GM21825 (cell line): ENCODE measurements around the gene TAF5.
"Not testable (repeated sequence)": the region's sequence is repeated elsewhere in the genome, so short reads cannot be mapped to it uniquely, and the experiment has no call there.

Experiments used
- ATAC-seq: cut with Tn5 transposase; IDR thresholded peaks from one replicate; pipeline ENCODE4 v1.9.1; 2021; ENCODE audit warnings: mild to moderate bottlenecking, moderate library complexity; ENCODE audit not compliant: unreplicated experiment

The TAF5 gene

GRCh38 chr10:103367782-103368518 lies at the start of gene TAF5:
TAF5 (plus strand) TSS chr10:103367976; CDS start chr10:103367990, 14 bp downstream.
- peak; percentile 58 for ATAC-seq

- no peak for ATAC-seq
Measured at GRCh38 chr10:103327906-103328305, 39.9 kb upstream of the TAF5 start.

DNA sequence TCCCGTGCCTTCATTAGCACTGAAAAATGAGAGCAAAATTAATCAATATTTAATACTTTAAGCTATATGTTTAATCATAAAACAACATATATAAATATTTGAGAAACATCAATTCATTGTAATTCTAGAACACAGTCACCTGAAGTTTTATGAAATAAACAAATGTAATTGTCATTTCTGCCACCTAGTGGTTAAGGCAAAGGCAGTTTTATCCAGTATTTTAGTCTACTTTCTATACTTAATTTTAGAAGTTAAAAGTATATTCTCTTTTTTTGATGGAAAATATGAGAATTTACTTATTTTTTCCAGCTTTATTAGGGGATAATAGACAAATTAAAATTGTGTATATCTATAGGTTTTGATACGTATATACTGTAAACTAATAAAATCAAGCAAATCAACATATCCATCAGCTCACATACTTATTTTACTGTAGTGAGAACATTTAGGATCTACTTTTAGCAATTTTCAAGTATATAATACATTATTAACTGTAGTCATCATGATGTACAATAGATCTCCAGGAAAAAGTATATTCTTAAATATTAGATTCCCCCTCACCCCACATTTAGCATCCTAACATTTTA lies 33.7 kb upstream of the TAF5 start:
- ATAC-seq: no peak

DNA sequence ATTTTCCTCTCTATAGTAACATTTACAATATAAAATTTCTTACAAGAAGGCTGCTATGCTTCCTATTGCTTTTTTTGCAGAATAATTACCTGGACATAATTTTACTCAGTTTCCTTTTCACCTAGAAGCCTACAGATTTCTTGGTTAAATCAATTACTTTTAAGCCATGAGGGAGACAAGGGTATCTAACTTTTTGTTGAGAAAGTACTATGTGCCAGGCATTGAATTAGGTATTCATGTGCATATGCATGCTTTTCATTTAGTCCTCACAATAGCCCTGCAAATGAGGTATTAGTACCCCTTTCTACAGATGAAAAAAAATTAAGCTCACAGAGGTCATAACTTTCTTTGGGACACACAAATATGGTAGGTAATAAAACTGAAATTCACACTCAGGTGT lies 33.2 kb upstream of the TAF5 start:
- no peak for ATAC-seq

- no peak for ATAC-seq
Measured at GRCh38 chr10:103336370-103336769, 31.4 kb upstream of the TAF5 start.

- ATAC-seq: peak; percentile 15
Measured at GRCh38 chr10:103350175-103350516, 17.6 kb upstream of the TAF5 start.

DNA sequence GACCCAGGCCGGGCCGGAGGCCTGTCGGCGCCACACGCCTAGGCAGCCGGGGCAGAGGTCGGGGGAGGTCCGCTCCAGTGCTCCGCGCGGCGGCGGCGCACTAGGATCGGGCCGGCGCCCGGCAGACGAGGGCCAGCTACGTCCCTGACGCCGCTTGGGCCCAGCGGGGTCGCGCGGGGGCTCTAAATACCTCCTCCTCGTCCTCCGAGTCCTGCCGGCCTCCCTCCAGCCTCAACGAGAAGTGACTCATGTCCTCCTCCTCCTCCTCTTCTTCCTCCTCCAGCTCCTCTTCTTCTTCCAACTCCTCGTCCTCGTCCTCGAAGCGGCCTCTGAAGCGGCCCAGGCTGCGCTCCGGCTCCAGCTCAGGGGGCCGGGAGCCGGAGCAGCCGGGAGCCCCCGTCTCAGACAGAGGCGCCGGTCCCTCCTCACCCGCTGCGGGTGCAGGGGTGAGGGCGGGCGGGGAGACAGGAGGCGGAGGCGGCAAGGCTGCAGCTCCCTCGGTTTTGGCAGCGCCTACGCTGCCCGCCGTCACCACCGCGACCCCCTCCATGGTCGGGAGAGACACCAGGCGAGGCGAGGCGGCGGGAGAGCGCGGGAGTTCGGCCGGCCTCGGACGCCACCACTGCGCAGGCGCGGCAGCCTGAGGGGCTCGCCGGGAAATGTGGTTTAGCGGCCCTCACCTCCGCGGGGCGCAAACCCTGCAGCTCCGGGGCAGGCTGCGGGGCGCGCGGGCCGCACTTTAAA lies 17.1 kb upstream of the TAF5 start, which contains the start of gene PCGF6:
Gene PCGF6, minus strand, starts transcription at position 624 of the 744 bp plus-strand sequence. Its CDS starts 74 bp downstream, at position 550.
- peak; percentile 78 for ATAC-seq

DNA sequence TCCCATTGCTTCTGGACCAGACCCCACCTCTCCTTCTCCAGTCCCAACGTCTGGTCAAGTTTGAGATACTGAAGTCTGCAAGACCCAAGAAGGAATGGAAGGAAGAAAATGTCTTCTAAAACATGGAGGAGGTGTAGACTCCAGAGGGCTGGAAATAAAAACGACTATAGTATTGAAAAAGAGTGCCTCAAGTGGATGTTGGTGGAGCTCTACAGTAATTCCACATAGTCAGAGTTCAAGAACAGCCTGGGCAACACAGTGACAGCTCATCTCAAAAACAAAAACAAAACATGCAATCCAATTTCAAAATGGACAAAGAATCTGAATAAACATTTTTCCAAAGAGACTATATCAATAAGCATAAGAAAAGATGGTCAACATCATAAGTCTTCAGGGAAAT lies 14.5 kb upstream of the TAF5 start:
- ATAC-seq: no peak

DNA sequence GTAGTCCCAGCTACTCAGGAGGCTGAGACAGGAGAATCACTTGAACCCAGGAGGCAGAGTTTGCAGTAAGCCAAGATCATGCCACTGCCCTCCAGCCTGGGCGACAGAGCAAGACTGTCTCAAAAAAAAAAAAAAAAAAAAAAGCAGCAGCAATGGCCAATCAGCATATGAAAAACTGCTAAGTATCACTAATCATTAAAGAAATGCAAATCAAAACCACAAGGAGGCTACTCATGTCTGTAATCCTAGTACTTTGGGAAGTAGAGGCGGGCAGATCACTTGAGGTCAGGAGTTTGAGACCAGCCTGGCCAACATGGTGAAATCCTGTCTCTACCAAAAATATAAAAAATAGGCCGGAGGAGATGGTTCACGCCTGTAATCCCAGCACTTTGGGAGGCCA lies 13.2 kb upstream of the TAF5 start:
- not testable (repeated sequence) for ATAC-seq

DNA sequence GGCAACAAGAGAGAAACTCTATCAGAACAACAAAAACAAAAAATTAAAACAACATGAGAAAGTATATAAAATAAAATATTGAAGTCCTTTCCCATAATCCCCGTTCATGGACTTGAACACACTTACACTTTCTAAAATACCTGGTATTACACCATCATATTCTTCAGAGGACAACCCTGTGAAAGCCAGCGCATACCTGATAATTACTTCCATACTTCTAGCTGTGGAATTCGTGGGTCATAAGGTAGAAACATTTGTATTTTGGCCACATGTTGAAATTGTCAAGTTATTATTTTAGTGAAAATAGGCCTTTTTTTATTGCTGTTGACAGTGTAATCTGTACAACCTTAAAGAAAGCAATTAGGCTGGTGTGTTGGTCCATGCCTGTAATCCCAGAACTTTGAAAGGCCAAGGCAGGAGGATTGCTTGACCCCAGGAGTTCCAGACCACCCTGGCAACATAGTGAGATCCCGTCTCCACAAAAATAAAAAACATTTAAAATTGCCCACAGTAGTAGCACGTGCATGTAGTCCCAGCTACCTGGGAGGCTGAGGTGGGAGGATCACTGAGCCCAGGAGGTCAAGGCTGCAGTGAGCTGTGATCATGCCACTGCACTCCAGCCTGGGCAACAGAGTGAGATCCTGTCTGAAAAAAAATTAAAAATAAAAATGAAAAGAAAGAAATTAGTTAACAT lies 11.7 kb upstream of the TAF5 start:
- no peak for ATAC-seq

DNA sequence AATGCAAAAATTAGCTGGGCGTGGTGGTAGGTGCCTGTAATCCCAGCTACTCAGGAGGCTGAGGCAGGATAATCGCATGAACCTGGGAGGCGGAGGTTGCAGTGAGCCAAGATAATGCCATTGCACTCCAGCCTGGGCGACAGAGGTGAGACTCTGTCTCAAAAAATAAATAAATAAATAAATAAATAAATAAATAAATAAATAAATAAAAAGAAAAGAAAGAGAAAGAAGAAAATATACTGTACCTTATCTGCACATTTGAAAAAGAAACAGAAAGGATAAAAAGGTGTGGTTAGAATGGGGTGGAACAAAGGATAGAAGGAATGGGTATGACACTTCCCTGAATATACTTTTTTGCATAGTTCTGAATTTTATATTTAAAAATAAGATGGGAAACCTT lies 8.3 kb upstream of the TAF5 start:
- not testable (repeated sequence) for ATAC-seq

GRCh38 chr10:103360791-103361190 lies 7.0 kb upstream of the TAF5 start:
- ATAC-seq: not testable (repeated sequence)

GRCh38 chr10:103367379-103367781 lies 396 bp upstream of the TAF5 start:
- no peak for ATAC-seq

- no peak for ATAC-seq
Measured at GRCh38 chr10:103373544-103373943, 5.8 kb downstream of the TAF5 start.

DNA sequence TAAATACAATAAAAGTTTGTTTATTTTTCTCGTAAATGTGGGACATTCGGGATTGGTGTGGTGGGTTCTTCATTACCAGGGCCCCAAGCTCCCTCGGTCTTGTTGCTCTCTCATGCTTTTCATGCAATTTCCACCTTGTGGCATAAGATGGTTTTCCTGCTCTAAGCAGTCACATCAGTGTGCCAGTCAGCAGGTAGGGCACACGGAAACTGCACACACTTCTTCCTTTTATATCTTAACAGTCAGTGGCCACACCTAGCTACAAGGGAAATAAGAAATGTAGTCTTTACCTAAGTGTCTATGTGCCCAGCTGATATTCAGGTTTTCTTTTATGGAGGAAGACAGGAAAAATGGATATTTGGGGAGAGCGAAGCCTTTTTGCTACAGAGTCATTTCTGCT lies 6.5 kb downstream of the TAF5 start:
- no peak for ATAC-seq

DNA sequence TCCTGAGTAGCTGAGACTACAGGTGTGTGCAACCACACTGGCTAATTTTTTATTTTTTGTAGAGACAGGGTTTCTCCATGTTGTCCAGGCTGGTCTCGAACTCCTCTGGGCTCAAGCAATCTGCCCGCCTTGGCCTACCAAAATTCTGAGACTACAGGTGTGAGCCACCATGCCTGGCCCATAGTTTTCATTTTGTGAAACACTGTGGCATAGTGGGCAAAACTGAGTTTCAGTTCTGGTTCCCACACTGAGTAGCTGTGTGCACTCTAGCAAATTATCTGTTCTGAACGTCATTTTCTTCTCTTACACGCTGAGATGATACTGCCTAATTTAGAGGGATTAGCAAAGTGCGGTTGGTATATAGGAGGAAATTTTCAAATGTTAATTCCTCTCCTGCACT lies 15.0 kb downstream of the TAF5 start:
- no peak for ATAC-seq

GRCh38 chr10:103394180-103394579 lies 26.4 kb downstream of the TAF5 start:
- ATAC-seq: no peak

GRCh38 chr10:103395754-103396066 lies 27.9 kb downstream of the TAF5 start:
- no peak for ATAC-seq

GRCh38 chr10:103396067-103396788 lies 28.5 kb downstream of the TAF5 start, which contains the start of the genes ATP5MK and PDCD11:
ATP5MK (minus strand) TSS chr10:103396475; CDS start chr10:103392457, 4,018 bp downstream.
PDCD11 (plus strand) TSS chr10:103396626; CDS start chr10:103398427, 1,801 bp downstream.
- ATAC-seq: peak; percentile 98

DNA sequence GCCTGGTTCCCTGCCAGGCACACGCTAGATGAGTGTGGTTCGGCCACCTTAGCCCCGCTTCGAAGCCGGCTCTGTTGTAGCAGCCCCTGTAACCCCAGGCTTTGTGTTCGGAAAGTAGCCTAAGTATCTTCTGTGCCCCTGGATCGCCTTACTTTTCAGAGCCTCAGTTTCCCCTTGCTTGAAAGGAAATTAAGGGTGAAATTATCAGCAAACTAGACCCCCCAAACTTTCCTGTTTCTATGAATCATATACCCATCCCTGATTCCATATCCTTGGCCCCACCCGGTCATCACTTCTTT lies 29.0 kb downstream of the TAF5 start:
- ATAC-seq: no peak
